Sigmoid colon (tissue), 4 donors: ENCODE results near the gene IGSF5.

Source experiments
- CTCF ChIP-seq, 4 experiments: fragments of 450-650 bp in 3 of 4; fragments of 200-600 bp in 1 of 4; IDR thresholded peaks; one replicate each; pipeline ENCODE4 v1.5.1; 2016 to 2019; ENCODE audit warnings: antibody characterized with exemption in 4 of 4, mild to moderate bottlenecking in 3 of 4, moderate library complexity in 2 of 4
- EP300 ChIP-seq, 4 donors: sonication (generic); formaldehyde crosslinking; IDR thresholded peaks; one replicate each; pipeline ENCODE4 v1.6.1; 2017; ENCODE audit warnings: antibody characterized with exemption in 4 of 4
- POLR2A ChIP-seq, 2 donors: fragments of 450-650 bp; IDR thresholded peaks; one replicate each; pipeline ENCODE4 v1.6.1; 2016; ENCODE audit warnings: antibody characterized with exemption in 2 of 2, mild to moderate bottlenecking in 2 of 2, moderate library complexity in 2 of 2
- POLR2AphosphoS5 ChIP-seq, 4 donors: sonication (generic); formaldehyde crosslinking; IDR thresholded peaks; one replicate each; pipeline ENCODE4 v1.6.1; 2017; ENCODE audit warnings: antibody characterized with exemption in 4 of 4

DNA sequence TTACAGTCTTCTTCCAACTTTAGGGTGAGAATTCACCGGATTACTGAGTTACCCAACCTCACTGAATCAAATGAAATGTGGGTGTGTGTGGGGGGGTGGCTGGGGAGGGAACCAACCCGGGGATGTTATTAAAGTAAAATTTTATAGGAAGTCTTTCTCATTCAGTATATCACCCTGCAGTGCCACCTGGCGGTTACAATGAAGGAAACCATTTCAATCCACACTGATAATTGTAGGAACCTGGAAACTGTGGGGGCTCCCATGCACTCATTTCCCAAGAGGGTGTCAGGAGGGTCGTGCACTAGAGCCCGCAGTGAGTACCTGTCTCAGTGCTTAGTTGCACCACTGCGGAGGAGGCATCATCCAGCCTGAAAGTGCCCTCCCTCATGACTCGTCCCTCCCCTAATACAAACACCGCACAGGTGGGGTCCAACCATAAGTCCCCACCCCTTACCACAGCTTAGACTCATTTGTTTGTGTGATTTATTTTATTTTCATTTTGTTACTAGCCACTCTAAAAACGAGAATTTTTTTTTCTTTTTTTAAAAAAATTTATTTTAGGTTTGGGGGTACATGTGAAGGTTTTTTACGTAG is 29.1 kb upstream of the IGSF5 start:
- TF ChIP-seq CTCF (IDR thresholded peaks at IDR 0.05) (peak; percentile 37 to 76 (median 50)), POLR2A (IDR thresholded peaks at IDR 0.05) (no peak), POLR2AphosphoS5 (IDR thresholded peaks at IDR 0.05) (no peak), EP300 (IDR thresholded peaks at IDR 0.05) (no peak)
